Stimulated activated CD8-positive, alpha-beta memory T cell treated with anti-CD3 and anti-CD28 coated beads, Interleukin-4, amount 100 ng/mL, for 4 hours (primary cell): ENCODE measurements around the gene CDH4.

Source experiments
- DNase-seq, 2 donors: peaks; one replicate each; pipeline ENCODE4 v3.0.0-alpha.2; 2020; ENCODE audit warnings: low read depth in 2 of 2, low spot score in 1 of 2

Gene CDH4

GRCh38 chr20:61435823-61436220 lies 183.8 kb downstream of the CDH4 start:
- no peak for DNase-seq

GRCh38 chr20:61436283-61436666 lies 184.2 kb downstream of the CDH4 start:
- DNase-seq, result no peak

GRCh38 chr20:61436667-61437279 lies 184.7 kb downstream of the CDH4 start:
- no peak for DNase-seq

- DNase-seq, result no peak
Observed at GRCh38 chr20:61437280-61438206, 185.5 kb downstream of the CDH4 start.

GRCh38 chr20:61438285-61438684 lies 186.2 kb downstream of the CDH4 start:
- no peak for DNase-seq

GRCh38 chr20:61439251-61439650 lies 187.2 kb downstream of the CDH4 start:
- no peak for DNase-seq

GRCh38 chr20:61440548-61441055 lies 188.5 kb downstream of the CDH4 start:
- no peak for DNase-seq

- DNase-seq, result no peak
Observed at GRCh38 chr20:61441537-61441936, 189.5 kb downstream of the CDH4 start.

- no peak for DNase-seq
Observed at GRCh38 chr20:61442075-61442670, 190.1 kb downstream of the CDH4 start.

- no peak for DNase-seq
Observed at GRCh38 chr20:61442718-61443117, 190.7 kb downstream of the CDH4 start.

GRCh38 chr20:61443443-61444126 lies 191.5 kb downstream of the CDH4 start:
- no peak for DNase-seq

- DNase-seq, result no peak
Observed at GRCh38 chr20:61444637-61445036, 192.6 kb downstream of the CDH4 start.

GRCh38 chr20:61445138-61445537 lies 193.1 kb downstream of the CDH4 start:
- DNase-seq, result no peak

- no peak for DNase-seq
Observed at GRCh38 chr20:61445741-61446140, 193.7 kb downstream of the CDH4 start.

GRCh38 chr20:61447952-61448351 lies 195.9 kb downstream of the CDH4 start:
- DNase-seq, result no peak

GRCh38 chr20:61448386-61448785 lies 196.3 kb downstream of the CDH4 start:
- no peak for DNase-seq

GRCh38 chr20:61449057-61449609 lies 197.1 kb downstream of the CDH4 start:
- no peak for DNase-seq

GRCh38 chr20:61449916-61450315 lies 197.9 kb downstream of the CDH4 start:
- DNase-seq, result no peak

- DNase-seq, result no peak
Observed at GRCh38 chr20:61450549-61450948, 198.5 kb downstream of the CDH4 start.

- no peak for DNase-seq
Observed at GRCh38 chr20:61451009-61451408, 198.9 kb downstream of the CDH4 start.

- DNase-seq, result no peak
Observed at GRCh38 chr20:61451953-61452352, 199.9 kb downstream of the CDH4 start.
